ENCODE measurements around the gene BABAM2.

GRCh38 chr2:28274911-28275685, 384.6 kb downstream of the BABAM2 start:
- TF ChIP-seq CTCF (conservative IDR thresholded peaks at IDR 0.05) (no peak), EZH2 (IDR thresholded peaks at IDR 0.05; ENCODE audit: low read depth) (no peak)
